Activated CD8-positive, alpha-beta T cell treated with anti-CD3 and anti-CD28 coated beads, Interleukin-2, amount 10 ng/mL, durations not matched to agents 7 days and 5 days (primary cell): Measurements from ENCODE around the gene UBIAD1. TPM values are rescaled to one million over a fixed set of nuclear protein-coding genes. Genes with fewer than 3 reads are reported as not detected.
A peak's percentile ranks its signal among the peaks of the same experiment; 100 is the strongest.

Source experiments
- ATAC-seq: fragments of 150-1000 bp; cut with Tn5 transposase; one replicate; pipeline ENCODE4 v1.10.0; 2021; ENCODE audit warnings: moderate library complexity
- CTCF ChIA-PET: fragments of 350-600 bp; sonication (Branson Sonifier 250); formaldehyde crosslinking; loops from one replicate; lab custom pipeline; 2021; ENCODE audit warnings: antibody characterized with exemption; lab: Charles Lee
- POLR2A ChIA-PET: fragments of 350-600 bp; sonication (Branson Sonifier 250); formaldehyde crosslinking; loops from one replicate; lab custom pipeline; 2021; ENCODE audit warnings: antibody characterized with exemption; lab: Charles Lee
- DNase-seq: peaks from one replicate; pipeline ENCODE4 v3.0.0-alpha.2; 2020
- H3K27ac Mint-ChIP-seq: one replicate; pipeline ENCODE4 v1.8.0; 2021; ENCODE audit warnings: mild to moderate bottlenecking, mixed read lengths
- H3K27me3 Mint-ChIP-seq: one replicate; pipeline ENCODE4 v1.8.0; 2021; ENCODE audit warnings: low read depth, mixed read lengths
- H3K36me3 Mint-ChIP-seq: one replicate; pipeline ENCODE4 v1.8.0; 2021; ENCODE audit warnings: low read depth, mixed read lengths
- H3K4me1 Mint-ChIP-seq: one replicate; pipeline ENCODE4 v1.8.0; 2021; ENCODE audit warnings: low read depth, mixed read lengths
- H3K4me3 Mint-ChIP-seq: one replicate; pipeline ENCODE4 v1.8.0; 2021; ENCODE audit warnings: mild to moderate bottlenecking, mixed read lengths
- H3K9me3 Mint-ChIP-seq: one replicate; pipeline ENCODE4 v1.8.0; 2022; ENCODE audit warnings: mixed read lengths; ENCODE audit not compliant: insufficient read depth
- total RNA-seq, 2 experiments: library from RNA; stranded (reverse); gene quantifications; one replicate each; pipeline ENCODE4 v1.2.3, GENCODE V29; 2021

UBIAD1 gene
- total RNA-seq, 2 experiments from 2014 or later = 30.8 to 33.7 TPM

GRCh38 chr1:11314959-11315358, 42.0 kb downstream of the UBIAD1 start:
- ChIA-PET CTCF (interaction anchor here (1.0 kb wide), 1 partner anchor 331 kb away, joined by 3 read pairs; no protein-coding TSS in a partner anchor), POLR2A (no interaction called here)
- no peak for ATAC-seq
- H3K36me3 Mint-ChIP-seq = no peaks in the 10 kb centered on the region
- H3K27me3 Mint-ChIP-seq = no peaks in the 10 kb centered on the region
- no peaks in the 10 kb centered on the region for H3K9me3 Mint-ChIP-seq
- H3K27ac Mint-ChIP-seq = no peak overlapping the region
- no peak for DNase-seq
- peaks cover 7% of the 10 kb centered on the region for H3K4me1 Mint-ChIP-seq
- H3K4me3 Mint-ChIP-seq = no peak overlapping the region

GRCh38 chr1:11316701-11317100, 43.7 kb downstream of the UBIAD1 start:
- no peaks in the 10 kb centered on the region for H3K27me3 Mint-ChIP-seq
- H3K9me3 Mint-ChIP-seq = no peaks in the 10 kb centered on the region
- no peak overlapping the region for H3K4me3 Mint-ChIP-seq
- no peaks in the 10 kb centered on the region for H3K36me3 Mint-ChIP-seq
- ChIA-PET CTCF (interaction anchor here (1.0 kb wide), 1 partner anchor 33 kb away, joined by 3 read pairs; no protein-coding TSS in a partner anchor), POLR2A (no interaction called here)
- H3K27ac Mint-ChIP-seq = no peak overlapping the region
- peaks cover 8% of the 10 kb centered on the region for H3K4me1 Mint-ChIP-seq
- DNase-seq (no peak), ATAC-seq (no peak)

GRCh38 chr1:11318982-11319381, 46.0 kb downstream of the UBIAD1 start:
- Mint-ChIP-seq H3K4me3 (no peak overlapping the region), H3K4me1 (peaks cover 6% of the 10 kb centered on the region)
- POLR2A ChIA-PET = no interaction called here

GRCh38 chr1:11320153-11320936, 47.3 kb downstream of the UBIAD1 start:
- peak; percentile 58 for DNase-seq
- ChIA-PET CTCF (interaction anchor here (0.8 to 1.5 kb wide), 8 partner anchors 9 to 325 kb away, joined by 3 to 5 read pairs (median 3); no protein-coding TSS in a partner anchor), POLR2A (no interaction called here)
- Mint-ChIP-seq H3K27me3 (no peaks in the 10 kb centered on the region), H3K27ac (peak overlapping the region; percentile 43), H3K4me1 (peaks cover 6% of the 10 kb centered on the region), H3K36me3 (no peaks in the 10 kb centered on the region), H3K9me3 (no peaks in the 10 kb centered on the region), H3K4me3 (no peak overlapping the region)
- ATAC-seq = peak; percentile 68

More at GRCh38 chr1:11318982-11319381, 46.0 kb downstream of the UBIAD1 start:
- no peak overlapping the region for H3K27ac Mint-ChIP-seq
- no peaks in the 10 kb centered on the region for H3K27me3 Mint-ChIP-seq
- no peaks in the 10 kb centered on the region for H3K36me3 Mint-ChIP-seq
- CTCF ChIA-PET = interaction anchor here (1.5 kb wide), 1 partner anchor 326 kb away, joined by 5 read pairs; no protein-coding TSS in a partner anchor
- no peaks in the 10 kb centered on the region for H3K9me3 Mint-ChIP-seq
- ATAC-seq (no peak), DNase-seq (no peak)

- CTCF ChIA-PET = interaction anchor here (1.3 kb wide), 1 partner anchor 400 kb away, joined by 3 read pairs; no protein-coding TSS in a partner anchor
- Mint-ChIP-seq H3K27ac (no peak overlapping the region), H3K9me3 (no peaks in the 10 kb centered on the region), H3K36me3 (no peaks in the 10 kb centered on the region), H3K4me3 (no peak overlapping the region), H3K4me1 (peaks cover 6% of the 10 kb centered on the region), H3K27me3 (no peaks in the 10 kb centered on the region)
- ATAC-seq (no peak), DNase-seq (no peak)
- POLR2A ChIA-PET = no interaction called here
Observed at GRCh38 chr1:11321656-11322491, 48.9 kb downstream of the UBIAD1 start.

GRCh38 chr1:11324567-11325165, 51.7 kb downstream of the UBIAD1 start:
- no peaks in the 10 kb centered on the region for H3K36me3 Mint-ChIP-seq
- H3K9me3 Mint-ChIP-seq = no peaks in the 10 kb centered on the region
- DNase-seq (no peak), ATAC-seq (no peak)
- H3K4me1 Mint-ChIP-seq = peaks cover 6% of the 10 kb centered on the region
- H3K27ac Mint-ChIP-seq = no peak overlapping the region
- ChIA-PET POLR2A (no interaction called here), CTCF (no interaction called here)
- no peak overlapping the region for H3K4me3 Mint-ChIP-seq
- no peaks in the 10 kb centered on the region for H3K27me3 Mint-ChIP-seq

- Mint-ChIP-seq H3K9me3 (no peaks in the 10 kb centered on the region), H3K27ac (no peak overlapping the region), H3K4me3 (no peak overlapping the region), H3K36me3 (no peaks in the 10 kb centered on the region), H3K27me3 (no peaks in the 10 kb centered on the region), H3K4me1 (no peaks in the 10 kb centered on the region)
- DNase-seq (no peak), ATAC-seq (no peak)
- ChIA-PET POLR2A (no interaction called here), CTCF (interaction anchor here (0.7 to 0.8 kb wide), 2 partner anchors 10 to 18 kb away, joined by 3 read pairs; no protein-coding TSS in a partner anchor)
Observed at GRCh38 chr1:11326070-11326469, 53.1 kb downstream of the UBIAD1 start.

GRCh38 chr1:11328444-11328843, 55.4 kb downstream of the UBIAD1 start:
- Mint-ChIP-seq H3K27ac (no peak overlapping the region), H3K27me3 (no peaks in the 10 kb centered on the region), H3K4me1 (no peaks in the 10 kb centered on the region), H3K36me3 (no peaks in the 10 kb centered on the region), H3K9me3 (no peaks in the 10 kb centered on the region), H3K4me3 (no peak overlapping the region)
- no peak for DNase-seq
- no peak for ATAC-seq
- ChIA-PET CTCF (no interaction called here), POLR2A (interaction anchor here (0.8 kb wide), 1 partner anchor 16 kb away, joined by 3 read pairs; no protein-coding TSS in a partner anchor)

- POLR2A ChIA-PET = no interaction called here
Observed at GRCh38 chr1:11330411-11330810, 57.4 kb downstream of the UBIAD1 start.

GRCh38 chr1:11331036-11331944, 58.3 kb downstream of the UBIAD1 start:
- ChIA-PET POLR2A (interaction anchor here (0.6 kb wide), 1 partner anchor 576 kb away, joined by 3 read pairs; no protein-coding TSS in a partner anchor), CTCF (interaction anchor here (0.6 kb wide), 1 partner anchor 56 kb away, joined by 3 read pairs; no protein-coding TSS in a partner anchor)
- Mint-ChIP-seq H3K4me3 (no peak overlapping the region), H3K27ac (no peak overlapping the region), H3K9me3 (no peaks in the 10 kb centered on the region), H3K27me3 (no peaks in the 10 kb centered on the region), H3K4me1 (peaks cover 7% of the 10 kb centered on the region), H3K36me3 (no peaks in the 10 kb centered on the region)
- ATAC-seq (no peak), DNase-seq (no peak)

More at GRCh38 chr1:11330411-11330810, 57.4 kb downstream of the UBIAD1 start:
- ATAC-seq (no peak), DNase-seq (no peak)
- Mint-ChIP-seq H3K4me1 (peaks cover under 1% of the 10 kb centered on the region), H3K4me3 (no peak overlapping the region), H3K27ac (no peak overlapping the region), H3K36me3 (no peaks in the 10 kb centered on the region), H3K9me3 (no peaks in the 10 kb centered on the region), H3K27me3 (no peaks in the 10 kb centered on the region)
- CTCF ChIA-PET = no interaction called here
